Measurements from ENCODE around the gene GPR153.
A peak's percentile ranks its signal among the peaks of the same experiment; 100 is the strongest.

GPR153 gene

GRCh38 chr1:6287029-6287428, 26.1 kb upstream of the GPR153 start:
- no peak for DNase-seq (ENCODE audit: low spot score)

- DNase-seq (ENCODE audit: low spot score): no peak
Measured at GRCh38 chr1:6286266-6286665, 25.4 kb upstream of the GPR153 start.

GRCh38 chr1:6285336-6285735, 24.4 kb upstream of the GPR153 start:
- DNase-seq (ENCODE audit: low spot score): no peak

- no peak for DNase-seq (ENCODE audit: low spot score)
Measured at GRCh38 chr1:6282577-6283270, 21.8 kb upstream of the GPR153 start.

GRCh38 chr1:6281511-6282402, 20.9 kb upstream of the GPR153 start:
- DNase-seq (ENCODE audit: low spot score): no peak

GRCh38 chr1:6280761-6281451, 20.0 kb upstream of the GPR153 start:
- DNase-seq (ENCODE audit: low spot score): peak; percentile 86

GRCh38 chr1:6279613-6280383, 18.9 kb upstream of the GPR153 start:
- no peak for DNase-seq (ENCODE audit: low spot score)

- no peak for DNase-seq (ENCODE audit: low spot score)
Measured at GRCh38 chr1:6279066-6279465, 18.2 kb upstream of the GPR153 start.

- DNase-seq (ENCODE audit: low spot score): no peak
Measured at GRCh38 chr1:6278263-6278662, 17.4 kb upstream of the GPR153 start.

GRCh38 chr1:6276811-6277555, 16.1 kb upstream of the GPR153 start:
- no peak for DNase-seq (ENCODE audit: low spot score)

GRCh38 chr1:6275826-6276782, 15.2 kb upstream of the GPR153 start:
- no peak for DNase-seq (ENCODE audit: low spot score)

- no peak for DNase-seq (ENCODE audit: low spot score)
Measured at GRCh38 chr1:6274622-6275139, 13.8 kb upstream of the GPR153 start.

GRCh38 chr1:6274102-6274501, 13.2 kb upstream of the GPR153 start:
- no peak for DNase-seq (ENCODE audit: low spot score)

GRCh38 chr1:6273380-6273891, 12.5 kb upstream of the GPR153 start:
- no peak for DNase-seq (ENCODE audit: low spot score)

GRCh38 chr1:6272868-6273267, 12.0 kb upstream of the GPR153 start:
- DNase-seq (ENCODE audit: low spot score): no peak

GRCh38 chr1:6272452-6272851, 11.6 kb upstream of the GPR153 start:
- DNase-seq (ENCODE audit: low spot score): no peak

GRCh38 chr1:6271554-6271953, 10.7 kb upstream of the GPR153 start:
- no peak for DNase-seq (ENCODE audit: low spot score)

- DNase-seq (ENCODE audit: low spot score): no peak
Measured at GRCh38 chr1:6271006-6271405, 10.1 kb upstream of the GPR153 start.

GRCh38 chr1:6270401-6270800, 9.5 kb upstream of the GPR153 start:
- no peak for DNase-seq (ENCODE audit: low spot score)
